ENCODE measurements around the gene TEX52.

- TF ChIP-seq REST (IDR thresholded peaks at IDR 0.05; ENCODE audit: low read depth) (no peak), YY1 (IDR thresholded peaks at IDR 0.05; ENCODE audit: low read depth) (no peak), EGR1 (IDR thresholded peaks at IDR 0.05) (no peak), CEBPB (IDR thresholded peaks at IDR 0.05) (no peak), EP300 (IDR thresholded peaks at IDR 0.05; ENCODE audit: borderline replicate concordance) (no peak), MAX (IDR thresholded peaks at IDR 0.05) (no peak), CREB1 (IDR thresholded peaks at IDR 0.05; ENCODE audit: low read depth) (no peak), FOXM1 (IDR thresholded peaks at IDR 0.05; ENCODE audit: borderline replicate concordance, low read depth) (no peak), RAD21 (IDR thresholded peaks at IDR 0.05; ENCODE audit: low read depth) (no peak), TEAD4 (IDR thresholded peaks at IDR 0.05) (no peak), USF1 (IDR thresholded peaks at IDR 0.05) (no peak), TAF1 (IDR thresholded peaks at IDR 0.05; ENCODE audit: low read depth) (no peak), TCF12 (IDR thresholded peaks at IDR 0.05; ENCODE audit: low read depth) (no peak), NFIC (IDR thresholded peaks at IDR 0.05) (no peak)
Observed at GRCh38 chr12:2890001-2890387, 33.2 kb upstream of the TEX52 start.

All from Ishikawa (cell line).